AG09309 (cell line): ENCODE results near the gene ST6GAL2.

ENCODE experiments used
- DNase-seq: peaks from one replicate; pipeline ENCODE4 v3.0.0-alpha.2; 2010; ENCODE audit warnings: low read depth
- H3K4me3 ChIP-seq: 2 replicates; pipeline ENCODE4 v1.5.1; 2011; ENCODE audit warnings: mild to moderate bottlenecking, low read depth, low read length, moderate library complexity; ENCODE audit not compliant: control insufficient read depth
- TF ChIP-seq, protein P1 (sequence below): IDR thresholded peaks from 2 replicates; pipeline ENCODE4 v1.5.1; 2011; ENCODE audit warnings: mild to moderate bottlenecking, low read depth, low read length, inconsistent platforms; ENCODE audit not compliant: insufficient read depth, control insufficient read depth; ENCODE audit errors: missing control alignments

The ST6GAL2 gene

GRCh38 chr2:106866641-106867040 lies 19.3 kb downstream of the ST6GAL2 start:
- no peak overlapping the region for H3K4me3 ChIP-seq
- no peak for DNase-seq
- TF ChIP-seq, protein P1, sequence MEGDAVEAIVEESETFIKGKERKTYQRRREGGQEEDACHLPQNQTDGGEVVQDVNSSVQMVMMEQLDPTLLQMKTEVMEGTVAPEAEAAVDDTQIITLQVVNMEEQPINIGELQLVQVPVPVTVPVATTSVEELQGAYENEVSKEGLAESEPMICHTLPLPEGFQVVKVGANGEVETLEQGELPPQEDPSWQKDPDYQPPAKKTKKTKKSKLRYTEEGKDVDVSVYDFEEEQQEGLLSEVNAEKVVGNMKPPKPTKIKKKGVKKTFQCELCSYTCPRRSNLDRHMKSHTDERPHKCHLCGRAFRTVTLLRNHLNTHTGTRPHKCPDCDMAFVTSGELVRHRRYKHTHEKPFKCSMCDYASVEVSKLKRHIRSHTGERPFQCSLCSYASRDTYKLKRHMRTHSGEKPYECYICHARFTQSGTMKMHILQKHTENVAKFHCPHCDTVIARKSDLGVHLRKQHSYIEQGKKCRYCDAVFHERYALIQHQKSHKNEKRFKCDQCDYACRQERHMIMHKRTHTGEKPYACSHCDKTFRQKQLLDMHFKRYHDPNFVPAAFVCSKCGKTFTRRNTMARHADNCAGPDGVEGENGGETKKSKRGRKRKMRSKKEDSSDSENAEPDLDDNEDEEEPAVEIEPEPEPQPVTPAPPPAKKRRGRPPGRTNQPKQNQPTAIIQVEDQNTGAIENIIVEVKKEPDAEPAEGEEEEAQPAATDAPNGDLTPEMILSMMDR = no peak

DNA sequence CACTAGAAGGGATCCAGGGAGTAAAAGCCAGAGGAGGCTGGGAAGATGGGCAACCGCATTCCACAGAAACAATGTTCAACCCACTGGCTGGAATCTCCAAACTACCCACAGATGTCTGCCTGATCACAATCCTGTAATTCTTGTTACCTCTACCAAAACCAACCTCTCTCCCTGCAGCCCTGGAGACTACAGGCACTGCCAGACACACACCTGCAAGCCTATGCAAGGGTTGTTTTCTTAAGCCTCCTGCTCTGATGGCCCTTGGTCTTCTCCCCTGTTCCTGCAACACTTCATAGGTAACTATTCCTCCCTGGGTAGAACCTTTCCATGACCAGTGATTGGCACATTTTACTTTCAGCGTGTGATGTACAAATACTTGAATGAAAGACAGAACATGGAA lies 21.9 kb downstream of the ST6GAL2 start:
- DNase-seq = no peak
- no peak overlapping the region for H3K4me3 ChIP-seq
- TF ChIP-seq, protein P1 = no peak

GRCh38 chr2:106863387-106863786 lies 22.6 kb downstream of the ST6GAL2 start:
- TF ChIP-seq, protein P1 = peak; percentile 34
- H3K4me3 ChIP-seq = no peak overlapping the region
- no peak for DNase-seq

DNA sequence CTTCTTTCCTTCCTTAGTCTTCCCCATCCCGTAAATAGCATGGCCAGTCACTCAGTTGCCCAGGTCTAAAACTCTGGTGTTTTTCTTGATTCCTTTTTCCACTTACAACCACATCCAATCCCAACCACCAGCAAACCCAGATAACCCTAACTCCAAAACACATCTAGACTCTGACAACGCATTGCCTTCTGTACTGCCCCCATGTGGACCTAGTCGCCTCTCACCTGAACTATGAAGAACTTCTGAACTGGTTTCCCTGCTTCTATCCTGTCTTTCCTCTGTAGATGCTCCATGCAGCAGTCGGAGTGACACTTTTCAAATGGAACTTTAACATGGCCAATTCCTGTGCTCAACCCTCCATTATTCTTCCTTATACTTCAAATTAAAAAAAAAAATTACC lies 26.5 kb downstream of the ST6GAL2 start:
- TF ChIP-seq, protein P1 = no peak
- no peak for DNase-seq
- no peak overlapping the region for H3K4me3 ChIP-seq

GRCh38 chr2:106858810-106859209 lies 27.2 kb downstream of the ST6GAL2 start:
- no peak for DNase-seq
- TF ChIP-seq, protein P1 = no peak
- no peak overlapping the region for H3K4me3 ChIP-seq

GRCh38 chr2:106857882-106858478 lies 28.0 kb downstream of the ST6GAL2 start:
- no peak overlapping the region for H3K4me3 ChIP-seq
- TF ChIP-seq, protein P1 = no peak
- DNase-seq = no peak
